Body of pancreas (tissue), 4 donors: ENCODE results near the gene BPGM. TPM values are rescaled to one million over a fixed set of nuclear protein-coding genes. Genes with fewer than 3 reads are reported as not detected.
A peak's percentile ranks its signal among the peaks of the same experiment; 100 is the strongest.

ENCODE experiments used
- ATAC-seq: fragments of 150-250 bp; one replicate; pipeline ENCODE4 v1.9.1; 2016
- DNase-seq, 4 donors: peaks; one replicate each; pipeline ENCODE4 v3.0.0-alpha.2; 2019
- H3K27ac ChIP-seq, 4 donors: fragments of 200-600 bp; sonication (generic); 1 replicate in 3 of 4; 2 replicates in 1 of 4; pipeline versions ENCODE4 v1.5.1 to v1.6.1; 2016 to 2019; ENCODE audit warnings: mild to moderate bottlenecking in 1 of 4, mixed read lengths in 1 of 4, moderate library complexity in 1 of 4
- H3K27me3 ChIP-seq, 2 donors: fragments of 200-600 bp; sonication (generic); one replicate each; pipeline ENCODE4 v1.6.0; 2016; ENCODE audit warnings: mild to moderate bottlenecking in 1 of 2
- H3K36me3 ChIP-seq, 2 donors: fragments of 200-600 bp; sonication (generic); replicated peaks in 1 of 2; 2 replicates each; pipeline ENCODE4 v1.5.1; 2016; ENCODE audit warnings: low read depth in 2 of 2; ENCODE audit not compliant: insufficient read depth in 1 of 2
- H3K4me1 ChIP-seq: fragments of 200-600 bp; sonication (generic); one replicate; pipeline ENCODE4 v1.6.0; 2016
- H3K4me3 ChIP-seq, 2 donors: fragments of 200-600 bp; sonication (generic); 1 replicate in 1 of 2; 2 replicates in 1 of 2; pipeline ENCODE4 v1.5.1; 2016 to 2019
- H3K9me3 ChIP-seq, 3 donors: fragments of 200-600 bp; sonication (generic); 1 replicate in 2 of 3; 2 replicates in 1 of 3; pipeline ENCODE4 v1.5.1; 2016
- POLR2A ChIP-seq, 3 donors: fragments of 450-650 bp; IDR thresholded peaks; one replicate each; pipeline ENCODE4 v1.6.1; 2016; ENCODE audit warnings: antibody characterized with exemption in 3 of 3, mild to moderate bottlenecking in 2 of 3
- WGBS, 2 donors: methylation state at CpG; one replicate each; pipeline ENCODE4 v1.1.5; 2017; 5-methylcytosine and 5-hydroxymethylcytosine counted together
- intact Hi-C: fragments of 100-400 bp; cut with DNase I; formaldehyde crosslinking; loops from one replicate; pipeline ENCODE4 v1.15.1; 2023
- total RNA-seq, 2 donors: library from RNA; depleted of rRNA; stranded (reverse); fragments of >200 nt; gene quantifications; one replicate each; pipeline ENCODE4 v1.1.0, GENCODE V29; 2016
- TF ChIP-seq, protein P1 (sequence below), 7 experiments: fragments of 450-650 bp in 4 of 7; fragments of 200-600 bp in 3 of 7; sonication (generic) in 3 of 7; IDR thresholded peaks; one replicate each; pipeline ENCODE4 v1.5.1; 2016 to 2019; ENCODE audit warnings: antibody characterized with exemption in 7 of 7

BPGM gene
- total RNA-seq, 2 donors from 2014 or later = 2.6 to 7.8 TPM

DNA sequence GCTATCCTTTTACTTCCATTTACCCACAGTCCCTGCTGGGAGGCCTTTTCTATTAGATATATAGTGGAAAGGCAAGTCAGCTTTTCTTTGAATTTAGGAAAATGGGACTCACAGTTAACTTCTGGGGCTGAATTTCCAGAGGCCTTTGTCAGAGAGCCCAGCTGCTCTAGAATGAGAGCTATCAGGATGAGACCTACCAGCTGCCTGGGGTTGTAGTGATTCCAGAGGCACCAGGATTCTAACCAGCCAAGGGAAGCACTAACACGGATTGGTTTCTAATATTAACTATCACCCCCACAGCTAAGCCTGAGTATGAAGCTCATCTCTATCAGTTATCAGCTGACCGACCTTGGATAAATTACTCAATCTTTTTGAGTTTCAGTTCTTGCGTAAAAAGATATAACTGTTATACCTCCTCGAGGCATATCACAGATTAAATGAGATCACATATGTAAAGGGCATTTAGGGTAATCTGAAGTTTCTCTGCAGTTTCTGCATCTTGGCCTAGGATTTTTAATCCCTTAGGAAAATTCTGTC is 76.2 kb downstream of the BPGM start:
- no peaks in the 10 kb centered on the region for H3K27me3 ChIP-seq
- H3K9me3 ChIP-seq = no peaks in the 10 kb centered on the region
- no peak overlapping the region for H3K4me3 ChIP-seq
- H3K4me1 ChIP-seq = no peaks in the 10 kb centered on the region
- ATAC-seq (no peak), DNase-seq (no peak)
- no peak for TF ChIP-seq POLR2A (IDR thresholded peaks at IDR 0.05)
- TF ChIP-seq, protein P1, sequence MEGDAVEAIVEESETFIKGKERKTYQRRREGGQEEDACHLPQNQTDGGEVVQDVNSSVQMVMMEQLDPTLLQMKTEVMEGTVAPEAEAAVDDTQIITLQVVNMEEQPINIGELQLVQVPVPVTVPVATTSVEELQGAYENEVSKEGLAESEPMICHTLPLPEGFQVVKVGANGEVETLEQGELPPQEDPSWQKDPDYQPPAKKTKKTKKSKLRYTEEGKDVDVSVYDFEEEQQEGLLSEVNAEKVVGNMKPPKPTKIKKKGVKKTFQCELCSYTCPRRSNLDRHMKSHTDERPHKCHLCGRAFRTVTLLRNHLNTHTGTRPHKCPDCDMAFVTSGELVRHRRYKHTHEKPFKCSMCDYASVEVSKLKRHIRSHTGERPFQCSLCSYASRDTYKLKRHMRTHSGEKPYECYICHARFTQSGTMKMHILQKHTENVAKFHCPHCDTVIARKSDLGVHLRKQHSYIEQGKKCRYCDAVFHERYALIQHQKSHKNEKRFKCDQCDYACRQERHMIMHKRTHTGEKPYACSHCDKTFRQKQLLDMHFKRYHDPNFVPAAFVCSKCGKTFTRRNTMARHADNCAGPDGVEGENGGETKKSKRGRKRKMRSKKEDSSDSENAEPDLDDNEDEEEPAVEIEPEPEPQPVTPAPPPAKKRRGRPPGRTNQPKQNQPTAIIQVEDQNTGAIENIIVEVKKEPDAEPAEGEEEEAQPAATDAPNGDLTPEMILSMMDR (IDR thresholded peaks at IDR 0.05) = no peak
- intact Hi-C loops = no loop called here
- no peaks in the 10 kb centered on the region for H3K36me3 ChIP-seq
- 55 to 73% methylated on average over 4 of the region's 4 CpGs for WGBS, 2 donors
- no peak overlapping the region for H3K27ac ChIP-seq

DNA sequence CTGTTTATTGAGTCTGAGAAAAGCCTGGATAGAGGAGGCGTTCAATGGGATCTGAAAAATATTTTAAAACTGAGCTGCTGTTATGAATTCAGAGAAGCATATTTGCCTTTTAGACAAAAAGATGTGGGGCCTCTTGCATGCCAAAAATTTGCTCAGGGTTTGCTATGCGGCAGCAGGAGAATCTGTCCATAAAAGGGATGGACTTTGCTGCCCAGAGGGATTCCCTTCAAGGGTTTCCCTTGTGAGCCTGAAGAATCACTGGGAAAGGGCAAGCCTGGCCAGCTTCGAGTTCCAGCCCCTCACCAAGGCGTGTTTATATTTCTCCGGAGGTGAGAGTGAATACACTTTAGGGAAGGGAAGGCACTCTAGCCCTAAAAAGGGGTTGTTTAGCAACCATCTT is 77.2 kb downstream of the BPGM start:
- Histone ChIP-seq H3K27ac (no peak overlapping the region), H3K4me3 (no peak overlapping the region), H3K4me1 (no peaks in the 10 kb centered on the region), H3K36me3 (no peaks in the 10 kb centered on the region), H3K9me3 (no peaks in the 10 kb centered on the region), H3K27me3 (no peaks in the 10 kb centered on the region)
- DNase-seq (no peak), ATAC-seq (no peak)
- TF ChIP-seq, protein P1 (IDR thresholded peaks at IDR 0.05) = no peak
- intact Hi-C loops = no loop called here
- 77 to 84% methylated on average over 5 of the region's 5 CpGs for WGBS, 2 donors

DNA sequence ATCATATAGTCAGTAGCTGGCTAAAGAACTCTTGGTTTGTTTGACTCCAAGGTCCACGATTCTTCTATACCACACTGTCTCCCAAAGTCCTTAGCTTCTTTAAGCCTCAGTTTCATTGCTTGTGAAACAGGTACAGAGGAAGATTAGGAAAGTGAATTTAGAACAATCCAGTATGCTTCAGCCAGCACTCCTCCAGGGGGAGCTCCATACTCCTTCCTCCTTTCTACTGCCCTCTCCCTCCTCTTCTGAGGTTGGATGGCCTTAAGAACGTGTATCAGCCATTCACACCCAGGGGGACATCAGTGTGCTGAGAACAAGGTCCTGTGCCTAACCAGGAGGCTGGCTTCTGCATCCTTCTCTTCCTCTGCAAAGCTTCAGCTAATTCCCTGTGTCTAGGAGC is 78.0 kb downstream of the BPGM start:
- H3K4me1 ChIP-seq = no peaks in the 10 kb centered on the region

DNA sequence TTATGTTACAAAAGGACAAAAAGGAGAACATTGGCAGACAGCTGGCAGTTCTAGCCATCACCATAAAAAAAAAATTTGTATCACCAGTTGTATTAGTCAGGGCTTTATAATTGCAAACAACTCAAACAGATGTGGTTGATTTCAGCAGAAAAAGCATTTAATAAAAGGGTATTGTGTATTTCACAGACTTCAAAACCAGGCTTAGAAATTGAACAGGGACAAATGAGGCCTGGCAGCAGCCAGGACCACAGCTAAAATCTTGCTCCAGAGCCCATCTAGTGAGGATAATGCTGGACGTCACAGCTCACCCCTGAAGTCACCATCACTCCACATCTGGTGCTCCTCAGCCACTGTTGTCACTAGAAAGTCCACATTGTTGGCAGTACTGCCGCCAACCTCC is 79.9 kb downstream of the BPGM start:
- TF ChIP-seq, protein P1 (IDR thresholded peaks at IDR 0.05) = no peak
- TF ChIP-seq POLR2A (IDR thresholded peaks at IDR 0.05) = no peak
- WGBS, 2 donors = 64 to 65% methylated on average over 2 of the region's 2 CpGs
- peak; percentile 35 for ATAC-seq

More for the DNA sequence above, 78.0 kb downstream of the BPGM start:
- intact Hi-C loops = no loop called here
- no peak overlapping the region for H3K4me3 ChIP-seq
- no peaks in the 10 kb centered on the region for H3K36me3 ChIP-seq
- TF ChIP-seq, protein P1 (IDR thresholded peaks at IDR 0.05) = peak in 4 of 7 experiments; percentile 14 to 35 (median 22)
- no peak for TF ChIP-seq POLR2A (IDR thresholded peaks at IDR 0.05)
- ATAC-seq = no peak
- no peaks in the 10 kb centered on the region for H3K27me3 ChIP-seq
- no peak overlapping the region for H3K27ac ChIP-seq
- WGBS, 2 donors = 16 to 45% methylated on average over 2 of the region's 2 CpGs
- no peaks in the 10 kb centered on the region for H3K9me3 ChIP-seq
- peak in 1 of 4 donors; percentile 17 for DNase-seq

DNA sequence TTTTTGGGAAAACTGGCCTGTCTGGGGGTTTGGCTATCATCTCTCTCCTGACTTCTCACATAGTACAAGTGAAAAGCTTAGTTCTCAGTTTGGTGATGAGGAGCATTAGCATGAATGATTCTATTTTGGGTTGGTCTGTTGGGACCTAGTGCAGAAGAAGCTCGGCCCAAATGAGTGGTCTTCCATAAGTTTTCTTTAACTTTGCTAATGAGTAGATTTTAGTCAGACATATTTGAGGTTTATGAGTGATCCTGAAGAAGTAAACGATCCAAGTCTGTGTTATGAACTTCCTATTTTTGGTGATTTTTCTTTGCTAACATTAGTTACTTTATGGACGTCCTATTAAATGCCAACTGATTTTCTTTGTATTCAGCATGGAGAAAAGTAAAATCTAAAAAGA is 81.1 kb downstream of the BPGM start:
- Histone ChIP-seq H3K27ac (no peak overlapping the region), H3K36me3 (no peaks in the 10 kb centered on the region), H3K4me1 (no peaks in the 10 kb centered on the region), H3K27me3 (no peaks in the 10 kb centered on the region), H3K9me3 (no peaks in the 10 kb centered on the region), H3K4me3 (no peak overlapping the region)
- intact Hi-C loops = no loop called here
- no peak for ATAC-seq
- no peak for DNase-seq
- WGBS, 2 donors = 71% methylated on average over 3 of the region's 3 CpGs
- TF ChIP-seq, protein P1 (IDR thresholded peaks at IDR 0.05) = no peak
- no peak for TF ChIP-seq POLR2A (IDR thresholded peaks at IDR 0.05)

More for the DNA sequence above, 79.9 kb downstream of the BPGM start:
- intact Hi-C loops = no loop called here
- Histone ChIP-seq H3K27me3 (no peaks in the 10 kb centered on the region), H3K4me3 (no peak overlapping the region), H3K9me3 (no peaks in the 10 kb centered on the region), H3K27ac (no peak overlapping the region), H3K4me1 (no peaks in the 10 kb centered on the region), H3K36me3 (no peaks in the 10 kb centered on the region)
- no peak for DNase-seq
